ENCODE measurements around the gene F2RL1.

DNA sequence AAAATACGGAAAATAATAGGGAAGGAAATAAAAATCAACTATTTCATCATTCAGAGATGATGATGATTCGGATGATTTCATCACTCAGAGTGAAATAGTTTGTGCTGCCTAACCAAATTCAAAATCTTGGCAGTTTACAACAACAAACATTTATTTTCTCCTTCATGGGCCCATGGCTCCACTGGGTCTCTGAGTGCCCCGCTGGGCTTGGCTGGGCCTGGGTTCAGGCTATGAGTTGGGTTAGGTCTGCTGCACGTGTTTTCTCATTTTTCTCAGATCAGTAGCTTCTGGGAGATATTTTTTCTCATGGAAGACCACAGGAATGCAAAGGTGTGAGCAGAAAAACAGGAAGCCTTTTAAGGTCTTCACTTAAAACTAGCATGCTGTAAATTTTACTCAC, 24.0 kb upstream of the F2RL1 start:
- TF ChIP-seq POLR2A (IDR thresholded peaks at IDR 0.05) (no peak), POLR2AphosphoS5 (IDR thresholded peaks at IDR 0.05) (no peak)
- TF ChIP-seq, protein P1, sequence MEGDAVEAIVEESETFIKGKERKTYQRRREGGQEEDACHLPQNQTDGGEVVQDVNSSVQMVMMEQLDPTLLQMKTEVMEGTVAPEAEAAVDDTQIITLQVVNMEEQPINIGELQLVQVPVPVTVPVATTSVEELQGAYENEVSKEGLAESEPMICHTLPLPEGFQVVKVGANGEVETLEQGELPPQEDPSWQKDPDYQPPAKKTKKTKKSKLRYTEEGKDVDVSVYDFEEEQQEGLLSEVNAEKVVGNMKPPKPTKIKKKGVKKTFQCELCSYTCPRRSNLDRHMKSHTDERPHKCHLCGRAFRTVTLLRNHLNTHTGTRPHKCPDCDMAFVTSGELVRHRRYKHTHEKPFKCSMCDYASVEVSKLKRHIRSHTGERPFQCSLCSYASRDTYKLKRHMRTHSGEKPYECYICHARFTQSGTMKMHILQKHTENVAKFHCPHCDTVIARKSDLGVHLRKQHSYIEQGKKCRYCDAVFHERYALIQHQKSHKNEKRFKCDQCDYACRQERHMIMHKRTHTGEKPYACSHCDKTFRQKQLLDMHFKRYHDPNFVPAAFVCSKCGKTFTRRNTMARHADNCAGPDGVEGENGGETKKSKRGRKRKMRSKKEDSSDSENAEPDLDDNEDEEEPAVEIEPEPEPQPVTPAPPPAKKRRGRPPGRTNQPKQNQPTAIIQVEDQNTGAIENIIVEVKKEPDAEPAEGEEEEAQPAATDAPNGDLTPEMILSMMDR (IDR thresholded peaks at IDR 0.05) = no peak

Data from prostate gland (tissue), 2 donors.